HepG2 (cell line): ENCODE measurements around the gene BAIAP2L2. TPM values are rescaled to one million over a fixed set of nuclear protein-coding genes. Genes with fewer than 3 reads are reported as not detected.

ENCODE experiments used
- DR1 ChIP-seq: sonication (generic); formaldehyde crosslinking; IDR thresholded peaks from 2 replicates; pipeline ENCODE4 v1.8.0; 2021; ENCODE audit warnings: mild to moderate bottlenecking, missing genetic modification reagents, inconsistent platforms
- ETV5 ChIP-seq: IDR thresholded peaks from 2 replicates; pipeline ENCODE4 v1.6.1; 2018; ENCODE audit warnings: missing biosample characterization, missing genetic modification reagents, inconsistent platforms, borderline replicate concordance
- HES4 ChIP-seq: sonication (generic); formaldehyde crosslinking; IDR thresholded peaks from 2 replicates; pipeline ENCODE4 v1.9.0; 2021; ENCODE audit warnings: mild to moderate bottlenecking, missing genetic modification reagents, borderline replicate concordance
- HIVEP1 ChIP-seq: sonication (generic); formaldehyde crosslinking; IDR thresholded peaks from 2 replicates; pipeline ENCODE4 v1.4.0; 2020; ENCODE audit warnings: mild to moderate bottlenecking, missing genetic modification reagents
- IRF1 ChIP-seq: sonication (generic); formaldehyde crosslinking; IDR thresholded peaks from 2 replicates; pipeline ENCODE4 v1.4.0; 2020; ENCODE audit warnings: low read depth, mild to moderate bottlenecking, missing genetic modification reagents
- JUND ChIP-seq: sonication (generic); formaldehyde crosslinking; IDR thresholded peaks from 2 replicates; pipeline ENCODE4 v1.8.0; 2022; ENCODE audit warnings: mild to moderate bottlenecking, missing genetic modification reagents
- NPAS2 ChIP-seq: sonication (generic); formaldehyde crosslinking; IDR thresholded peaks from 2 replicates; pipeline ENCODE4 v1.8.0; 2022; ENCODE audit warnings: mild to moderate bottlenecking, missing genetic modification reagents, borderline replicate concordance
- SMAD1 ChIP-seq: sonication (generic); formaldehyde crosslinking; IDR thresholded peaks from 2 replicates; pipeline ENCODE4 v1.4.0; 2020; ENCODE audit warnings: missing genetic modification reagents, low read depth, mild to moderate bottlenecking, borderline replicate concordance
- SMAD3 ChIP-seq: sonication (generic); formaldehyde crosslinking; IDR thresholded peaks from 2 replicates; pipeline ENCODE4 v1.4.0; 2020; ENCODE audit warnings: missing genetic modification reagents
- TEAD2 ChIP-seq: sonication (generic); formaldehyde crosslinking; IDR thresholded peaks from 2 replicates; pipeline ENCODE4 v1.9.0; 2021; ENCODE audit warnings: missing genetic modification reagents
- TRIM24 ChIP-seq: sonication (generic); formaldehyde crosslinking; IDR thresholded peaks from 2 replicates; pipeline ENCODE4 v1.8.0; 2022; ENCODE audit warnings: mild to moderate bottlenecking, missing genetic modification reagents
- ZBTB10 ChIP-seq: sonication (generic); formaldehyde crosslinking; IDR thresholded peaks from 2 replicates; pipeline ENCODE4 v1.4.0; 2020; ENCODE audit warnings: missing genetic modification reagents, borderline replicate concordance
- ZFP36L2 ChIP-seq: sonication (generic); formaldehyde crosslinking; IDR thresholded peaks from 2 replicates; pipeline ENCODE4 v1.4.0; 2020; ENCODE audit warnings: missing genetic modification reagents
- ZMYM2 ChIP-seq: sonication (generic); formaldehyde crosslinking; IDR thresholded peaks from 2 replicates; pipeline ENCODE4 v1.8.0; 2022; ENCODE audit warnings: mild to moderate bottlenecking, missing genetic modification reagents
- ZNF414 ChIP-seq: sonication (generic); formaldehyde crosslinking; IDR thresholded peaks from 2 replicates; pipeline ENCODE4 v1.5.0; 2020; ENCODE audit warnings: missing genetic modification reagents
- ZNF468 ChIP-seq: sonication (generic); formaldehyde crosslinking; IDR thresholded peaks from 2 replicates; pipeline ENCODE4 v1.8.0; 2022; ENCODE audit warnings: mild to moderate bottlenecking, moderate library complexity, missing genetic modification reagents
- ZNF614 ChIP-seq: IDR thresholded peaks from 2 replicates; pipeline ENCODE4 v1.6.1; 2018; ENCODE audit warnings: missing biosample characterization, missing genetic modification reagents, inconsistent platforms, borderline replicate concordance
- polyA plus RNA-seq, 8 experiments: library from polyadenylated mRNA; depleted of rRNA in 3 of 8; stranded (reverse) in 7 of 8; unstranded in 1 of 8; fragments of >200 nt; fragmentation: Illumina TruSeq in 4 of 8; extraction: Trizol in 4 of 8; gene quantifications; 2 replicates each; pipeline versions ENCODE4 v1.2.1 to v1.2.3, GENCODE V29; 2011 to 2016; ENCODE audit warnings: low read depth in 4 of 8, missing spikeins in 1 of 8, mixed read lengths in 1 of 8; ENCODE audit not compliant: insufficient read depth in 1 of 8
- total RNA-seq, 5 experiments: library from RNA; depleted of rRNA; stranded (reverse); fragments of >200 nt; fragmentation: Illumina TruSeq; extraction: Trizol; gene quantifications; 2 replicates each; pipeline ENCODE4 v1.2.3, GENCODE V29; 2016; ENCODE audit warnings: low read depth in 1 of 5
- TF ChIP-seq, protein P1 (sequence below): IDR thresholded peaks from 2 replicates; pipeline ENCODE4 v1.6.1; 2016
- TF ChIP-seq, protein P2 (sequence below): sonication (generic); formaldehyde crosslinking; IDR thresholded peaks from 2 replicates; pipeline ENCODE4 v1.5.0; 2020; ENCODE audit warnings: mild to moderate bottlenecking, missing genetic modification reagents, borderline replicate concordance

The BAIAP2L2 gene
- total and polyA plus RNA-seq, 2 of the 13 experiments (the other 11 are each of a cell fraction or from before 2014, with no cell fraction given), result 4.4 to 7.5 TPM

- TF ChIP-seq, protein P1, sequence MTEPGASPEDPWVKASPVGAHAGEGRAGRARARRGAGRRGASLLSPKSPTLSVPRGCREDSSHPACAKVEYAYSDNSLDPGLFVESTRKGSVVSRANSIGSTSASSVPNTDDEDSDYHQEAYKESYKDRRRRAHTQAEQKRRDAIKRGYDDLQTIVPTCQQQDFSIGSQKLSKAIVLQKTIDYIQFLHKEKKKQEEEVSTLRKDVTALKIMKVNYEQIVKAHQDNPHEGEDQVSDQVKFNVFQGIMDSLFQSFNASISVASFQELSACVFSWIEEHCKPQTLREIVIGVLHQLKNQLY (CRISPR knock-in tag), result no peak
- TF ChIP-seq ETV5 (CRISPR knock-in tag), result no peak
- no peak for TF ChIP-seq HES4 (CRISPR knock-in tag)
- no peak for TF ChIP-seq TEAD2 (CRISPR knock-in tag)
- TF ChIP-seq ZBTB10 (CRISPR knock-in tag), result no peak
- TF ChIP-seq HIVEP1 (CRISPR knock-in tag), result peak; percentile 47
- no peak for TF ChIP-seq ZMYM2 (CRISPR knock-in tag)
- TF ChIP-seq TRIM24 (CRISPR knock-in tag), result no peak
- TF ChIP-seq SMAD3 (CRISPR knock-in tag), result no peak
- no peak for TF ChIP-seq DR1 (CRISPR knock-in tag)
- no peak for TF ChIP-seq ZNF614 (CRISPR knock-in tag)
- TF ChIP-seq JUND (CRISPR knock-in tag), result no peak
- TF ChIP-seq, protein P2, sequence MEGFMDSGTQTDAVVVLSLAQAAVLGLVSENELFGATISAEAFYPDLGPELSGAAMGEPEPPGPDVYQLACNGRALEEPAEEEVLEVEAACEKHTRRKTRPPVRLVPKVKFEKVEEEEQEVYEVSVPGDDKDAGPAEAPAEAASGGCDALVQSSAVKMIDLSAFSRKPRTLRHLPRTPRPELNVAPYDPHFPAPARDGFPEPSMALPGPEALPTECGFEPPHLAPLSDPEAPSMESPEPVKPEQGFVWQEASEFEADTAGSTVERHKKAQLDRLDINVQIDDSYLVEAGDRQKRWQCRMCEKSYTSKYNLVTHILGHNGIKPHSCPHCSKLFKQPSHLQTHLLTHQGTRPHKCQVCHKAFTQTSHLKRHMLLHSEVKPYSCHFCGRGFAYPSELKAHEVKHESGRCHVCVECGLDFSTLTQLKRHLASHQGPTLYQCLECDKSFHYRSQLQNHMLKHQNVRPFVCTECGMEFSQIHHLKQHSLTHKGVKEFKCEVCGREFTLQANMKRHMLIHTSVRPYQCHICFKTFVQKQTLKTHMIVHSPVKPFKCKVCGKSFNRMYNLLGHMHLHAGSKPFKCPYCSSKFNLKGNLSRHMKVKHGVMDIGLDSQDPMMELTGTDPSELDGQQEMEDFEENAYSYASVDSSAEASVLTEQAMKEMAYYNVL (CRISPR knock-in tag), result no peak; the same call in 1 of the 2 replicates
- TF ChIP-seq ZNF468 (CRISPR knock-in tag), result 0 out of 2 replicates have a peak, but pooled peaks have one; percentile 61
- TF ChIP-seq ZNF414 (CRISPR knock-in tag), result peak; percentile 68; the same call in 1 of the 2 replicates
- no peak for TF ChIP-seq NPAS2 (CRISPR knock-in tag)
- TF ChIP-seq ZFP36L2 (CRISPR knock-in tag), result no peak
- no peak for TF ChIP-seq IRF1
- TF ChIP-seq SMAD1, result no peak
Measured at GRCh38 chr22:38110863-38111852, 674 bp upstream of the BAIAP2L2 start (continued).
